Transverse colon (tissue), 4 donors: ENCODE results near the gene CKB.

Experiments
- CTCF ChIP-seq, 5 experiments: fragments of 200-600 bp in 3 of 5; fragments of 450-650 bp in 2 of 5; sonication (generic) in 3 of 5; IDR thresholded peaks; 1 replicate in 2 of 5; 2 replicates in 3 of 5; pipeline ENCODE4 v1.5.1; 2016 to 2017; ENCODE audit warnings: antibody characterized with exemption in 5 of 5, inconsistent platforms in 3 of 5, mild to moderate bottlenecking in 2 of 5, moderate library complexity in 1 of 5
- POLR2A ChIP-seq: fragments of 450-650 bp; IDR thresholded peaks from one replicate; pipeline ENCODE4 v1.6.1; 2016; ENCODE audit warnings: antibody characterized with exemption, mild to moderate bottlenecking, moderate library complexity
- POLR2AphosphoS5 ChIP-seq, 3 donors: sonication (generic); formaldehyde crosslinking; IDR thresholded peaks; one replicate each; pipeline ENCODE4 v1.6.1; 2016; ENCODE audit warnings: antibody characterized with exemption in 3 of 3

GRCh38 chr14:103543721-103544387 lies 21.2 kb upstream of the CKB start:
- TF ChIP-seq CTCF (IDR thresholded peaks at IDR 0.05) (no peak), POLR2A (no peak), POLR2AphosphoS5 (IDR thresholded peaks at IDR 0.05) (no peak)
